ENCODE data around the gene SLIT2. TPM values are rescaled to one million over a fixed set of nuclear protein-coding genes. Genes with fewer than 3 reads are reported as not detected.

SLIT2 gene
- total and polyA plus RNA-seq, 2 of the 13 experiments (the other 11 are each of a cell fraction or from before 2014, with no cell fraction given): 0.03 TPM; not detected in 1

- Histone ChIP-seq H3K27me3 (ENCODE audit: control insufficient read depth in 1 of 2, insufficient read depth in 2 of 2, low read length in 2 of 2) (0 out of 5 replicates have a peak, but pooled peaks cover 1 to 6% of the 10 kb centered on the region in 2 experiments), H3K4me2 (ENCODE audit: low read depth, low read length) (no peak overlapping the region), H3K27ac (ENCODE audit: extremely low read length, insufficient read depth, low read length) (no peak overlapping the region), H3K4me3 (replicated peaks in 1 of 3; ENCODE audit: insufficient read depth in 1 of 3, low read depth in 2 of 3, low read length in 3 of 3) (no peak overlapping the region), H3K4me1 (ENCODE audit: insufficient read depth, low read length) (no peaks in the 10 kb centered on the region), H3K9me3 (ENCODE audit: low read length) (no peaks in the 10 kb centered on the region), H3K36me3 (replicated peaks in 1 of 2; ENCODE audit: control insufficient read depth in 1 of 2, insufficient read depth in 2 of 2, low read length in 2 of 2) (no peaks in the 10 kb centered on the region), H3K79me2 (ENCODE audit: insufficient read depth, low read length) (no peaks in the 10 kb centered on the region), H2AFZ (ENCODE audit: low read length) (no peak overlapping the region), H3K9ac (ENCODE audit: insufficient read depth, low read depth, low read length) (no peak overlapping the region), H4K20me1 (ENCODE audit: insufficient read depth, low read length) (no peaks in the 10 kb centered on the region)
- FAIRE-seq: no peak
- WGBS (ENCODE audit: low lambda C conversion rate): 74% methylated on average over 53 of the region's 72 CpGs
- ChIA-PET POLR2A (no interaction called here), CTCF (ENCODE audit: low intra/inter-chr PET ratio, low total read pairs) (no interaction called here)
- in situ Hi-C loops (cut with HindIII; ENCODE audit: extremely low pct_ligation_motif_present, low pct_unique_long_range_greater_than_20kb): loop anchor here (25.0 kb wide), 1 partner anchor 1567 kb away; no protein-coding TSS in a partner anchor
- no peak for ATAC-seq
- DNase-seq (ENCODE audit: low spot score): no peak
- intact Hi-C loops (cut with micrococcal nuclease; ENCODE audit: unreplicated experiment): no loop called here
- TF ChIP-seq NR2F1 (CRISPR knock-in tag; IDR thresholded peaks at IDR 0.05) (no peak), CREB1 (IDR thresholded peaks at IDR 0.05) (no peak), CREB1 (CRISPR knock-in tag; IDR thresholded peaks at IDR 0.05) (no peak), MAFG (CRISPR knock-in tag; IDR thresholded peaks at IDR 0.05) (no peak), ADNP (CRISPR knock-in tag; IDR thresholded peaks at IDR 0.05) (no peak)
- BruUV-seq (replicated peaks): no TSS peak
These were observed 3.0 kb downstream of the SLIT2 start for GRCh38 chr4:20254511-20255250.

- ChIA-PET POLR2A (no interaction called here), CTCF (ENCODE audit: low intra/inter-chr PET ratio, low total read pairs) (no interaction called here)
- in situ Hi-C loops (cut with HindIII; ENCODE audit: extremely low pct_ligation_motif_present, low pct_unique_long_range_greater_than_20kb): loop anchor here (25.0 kb wide), 1 partner anchor 1568 kb away; no protein-coding TSS in a partner anchor
- no peaks in the 10 kb centered on the region for H4K20me1 ChIP-seq (ENCODE audit: insufficient read depth, low read length)
- H3K4me3 ChIP-seq (replicated peaks in 1 of 3; ENCODE audit: insufficient read depth in 1 of 3, low read depth in 2 of 3, low read length in 3 of 3): no peak overlapping the region
- no peak for ATAC-seq
- H3K27ac ChIP-seq (ENCODE audit: extremely low read length, insufficient read depth, low read length): no peak overlapping the region
- H3K9me3 ChIP-seq (ENCODE audit: low read length): no peaks in the 10 kb centered on the region
- DNase-seq (ENCODE audit: low spot score): no peak
- 0 out of 5 replicates have a peak, but pooled peaks cover 1 to 6% of the 10 kb centered on the region in 2 experiments for H3K27me3 ChIP-seq (ENCODE audit: control insufficient read depth in 1 of 2, insufficient read depth in 2 of 2, low read length in 2 of 2)
- H3K4me2 ChIP-seq (ENCODE audit: low read depth, low read length): no peak overlapping the region
- FAIRE-seq: no peak
- intact Hi-C loops (cut with micrococcal nuclease; ENCODE audit: unreplicated experiment): no loop called here
- no peaks in the 10 kb centered on the region for H3K36me3 ChIP-seq (replicated peaks in 1 of 2; ENCODE audit: control insufficient read depth in 1 of 2, insufficient read depth in 2 of 2, low read length in 2 of 2)
- no peaks in the 10 kb centered on the region for H3K4me1 ChIP-seq (ENCODE audit: insufficient read depth, low read length)
- no peak overlapping the region for H3K9ac ChIP-seq (ENCODE audit: insufficient read depth, low read depth, low read length)
- no peak overlapping the region for H2AFZ ChIP-seq (ENCODE audit: low read length)
- WGBS (ENCODE audit: low lambda C conversion rate): 34% methylated on average over 8 of the region's 8 CpGs
- no TSS peak for BruUV-seq (replicated peaks)
- no peaks in the 10 kb centered on the region for H3K79me2 ChIP-seq (ENCODE audit: insufficient read depth, low read length)
- TF ChIP-seq XBP1 (CRISPR knock-in tag; IDR thresholded peaks at IDR 0.05) (no peak), NFIC (IDR thresholded peaks at IDR 0.05; ENCODE audit: low read length) (no peak), ZNF639 (CRISPR knock-in tag; conservative IDR thresholded peaks at IDR 0.05) (no peak), GATA4 (IDR thresholded peaks at IDR 0.05; ENCODE audit: borderline replicate concordance, low read depth) (no peak), MTA3 (CRISPR knock-in tag; IDR thresholded peaks at IDR 0.05) (no peak), STAT6 (CRISPR knock-in tag; IDR thresholded peaks at IDR 0.05; ENCODE audit: borderline replicate concordance) (no peak), SOX13 (IDR thresholded peaks at IDR 0.05) (no peak), SOX13 (CRISPR knock-in tag; conservative IDR thresholded peaks at IDR 0.05 in 1 of 2, IDR thresholded peaks at IDR 0.05 in 1 of 2) (no peak), THRA (CRISPR knock-in tag; IDR thresholded peaks at IDR 0.05; ENCODE audit: borderline replicate concordance) (no peak)
These were observed 3.5 kb downstream of the SLIT2 start for GRCh38 chr4:20255251-20255586.

All from HepG2 (cell line).